CD14-positive monocyte (primary cell): Measurements from ENCODE around the gene UST. TPM values are rescaled to one million over a fixed set of nuclear protein-coding genes. Genes with fewer than 3 reads are reported as not detected.

Experiments
- DNase-seq, 3 donors: peaks; one replicate each; pipeline ENCODE4 v3.0.0-alpha.2; 2011 to 2022
- H2AFZ ChIP-seq: 2 replicates; pipeline ENCODE4 v1.6.0; 2012; ENCODE audit warnings: mild to moderate bottlenecking, low read depth, low read length, inconsistent platforms; ENCODE audit not compliant: insufficient read depth, poor library complexity, severe bottlenecking
- H3K27ac ChIP-seq, 2 donors: 1 replicate in 1 of 2; 2 replicates in 1 of 2; pipeline ENCODE4 v1.5.1; 2012 to 2013; ENCODE audit warnings: low read length in 2 of 2, control low read depth in 1 of 2, inconsistent platforms in 1 of 2, low read depth in 1 of 2, mild to moderate bottlenecking in 1 of 2
- H3K27me3 ChIP-seq, 2 donors: one replicate each; pipeline versions ENCODE4 v1.6.0 to v1.6.1; 2011 to 2013; ENCODE audit warnings: low read length in 2 of 2; ENCODE audit not compliant: control insufficient read depth in 2 of 2, insufficient read depth in 2 of 2
- H3K36me3 ChIP-seq, 2 donors: replicated peaks in 1 of 2; 1 replicate in 1 of 2; 2 replicates in 1 of 2; pipeline versions ENCODE4 v1.5.1 to v1.6.1; 2012 to 2013; ENCODE audit warnings: low read length in 2 of 2, control low read depth in 1 of 2, inconsistent platforms in 1 of 2, mild to moderate bottlenecking in 1 of 2; ENCODE audit not compliant: insufficient read depth in 2 of 2, control insufficient read depth in 1 of 2
- H3K4me1 ChIP-seq, 2 donors: 1 replicate in 1 of 2; 2 replicates in 1 of 2; pipeline versions ENCODE4 v1.5.1 to v1.6.1; 2012 to 2013; ENCODE audit warnings: low read length in 2 of 2, control low read depth in 1 of 2, inconsistent platforms in 1 of 2, mild to moderate bottlenecking in 1 of 2, moderate library complexity in 1 of 2; ENCODE audit not compliant: insufficient read depth in 2 of 2, control insufficient read depth in 1 of 2
- H3K4me2 ChIP-seq: replicated peaks from 2 replicates; pipeline ENCODE3; 2012; ENCODE audit warnings: low read length, moderate library complexity, mild to moderate bottlenecking; ENCODE audit not compliant: poor library complexity, severe bottlenecking; ENCODE audit errors: extremely low read depth
- H3K4me3 ChIP-seq, 3 experiments: fragments of 200-600 bp in 1 of 3; sonication (generic) in 1 of 3; replicated peaks in 1 of 3; 1 replicate in 2 of 3; 2 replicates in 1 of 3; pipeline ENCODE4 v1.5.1; 2011 to 2013; ENCODE audit warnings: low read length in 3 of 3, mild to moderate bottlenecking in 3 of 3, control low read depth in 2 of 3, low read depth in 2 of 3, inconsistent platforms in 1 of 3, moderate library complexity in 1 of 3
- H3K79me2 ChIP-seq: 2 replicates; pipeline ENCODE4 v1.6.0; 2012; ENCODE audit warnings: mild to moderate bottlenecking, control low read depth, inconsistent platforms, low read length, moderate library complexity; ENCODE audit not compliant: insufficient read depth
- H3K9ac ChIP-seq: 2 replicates; pipeline ENCODE4 v1.6.0; 2017; ENCODE audit warnings: low read length, mild to moderate bottlenecking; ENCODE audit not compliant: insufficient read depth, poor library complexity, severe bottlenecking
- H3K9me3 ChIP-seq, 2 donors: replicated peaks in 1 of 2; 1 replicate in 1 of 2; 2 replicates in 1 of 2; pipeline versions ENCODE4 v1.5.1 to v1.6.1; 2012 to 2013; ENCODE audit warnings: low read length in 2 of 2, control low read depth in 1 of 2; ENCODE audit not compliant: control insufficient read depth in 1 of 2, insufficient read depth in 1 of 2
- H4K20me1 ChIP-seq: 2 replicates; pipeline ENCODE4 v1.6.0; 2012; ENCODE audit warnings: mild to moderate bottlenecking, low read length, control low read depth, moderate library complexity; ENCODE audit not compliant: insufficient read depth
- H3K27ac Mint-ChIP-seq, 7 donors: one replicate each; pipeline ENCODE4 v1.8.0; 2020; ENCODE audit warnings: mild to moderate bottlenecking in 7 of 7, mixed read lengths in 7 of 7, moderate library complexity in 6 of 7, inconsistent platforms in 2 of 7
- H3K27me3 Mint-ChIP-seq, 3 donors: one replicate each; pipeline ENCODE4 v1.8.0; 2021 to 2022; ENCODE audit warnings: low read depth in 3 of 3, mild to moderate bottlenecking in 3 of 3, mixed read lengths in 3 of 3, moderate library complexity in 3 of 3, inconsistent platforms in 1 of 3
- H3K36me3 Mint-ChIP-seq, 2 donors: one replicate each; pipeline ENCODE4 v1.8.0; 2020; ENCODE audit warnings: mixed read lengths in 2 of 2, inconsistent platforms in 1 of 2, mild to moderate bottlenecking in 1 of 2
- H3K4me1 Mint-ChIP-seq: one replicate; pipeline ENCODE4 v1.8.0; 2020; ENCODE audit warnings: mild to moderate bottlenecking, mixed read lengths
- H3K4me3 Mint-ChIP-seq, 2 donors: one replicate each; pipeline ENCODE4 v1.8.0; 2020; ENCODE audit warnings: mild to moderate bottlenecking in 2 of 2, mixed read lengths in 2 of 2, moderate library complexity in 1 of 2
- H3K9me3 Mint-ChIP-seq, 7 donors: one replicate each; pipeline ENCODE4 v1.8.0; 2020 to 2022; ENCODE audit warnings: mixed read lengths in 7 of 7, mild to moderate bottlenecking in 6 of 7, moderate library complexity in 6 of 7, inconsistent platforms in 2 of 7
- CTCF ChIP-seq: fragments of 200-600 bp; IDR thresholded peaks from one replicate; pipeline ENCODE4 v1.8.0; 2022; ENCODE audit warnings: antibody characterized with exemption, mild to moderate bottlenecking
- WGBS: methylation state at CpG from one replicate; pipeline ENCODE4 v1.1.5; 2013; ENCODE audit warnings: missing lambda C conversion rate; ENCODE audit not compliant: insufficient coverage; 5-methylcytosine and 5-hydroxymethylcytosine counted together
- intact Hi-C, 2 donors: fragments of 100-400 bp; cut with micrococcal nuclease; formaldehyde crosslinking; loops; one replicate each; pipeline versions ENCODE4 v1.15.0 to v1.15.1; 2023
- polyA plus RNA-seq, 3 donors: library from polyadenylated mRNA; depleted of rRNA in 1 of 3; unstranded in 2 of 3; stranded (reverse) in 1 of 3; fragments of 300-500 nt in 2 of 3; fragments of >200 nt in 1 of 3; fragmentation: Illumina TruSeq in 2 of 3; gene quantifications; 1 replicate in 2 of 3; 2 replicates in 1 of 3; pipeline ENCODE4 v1.2.3, GENCODE V29; 2012 to 2021

The UST gene
- polyA plus RNA-seq, 3 donors, result 0.33 to 0.53 (median 0.48) TPM

GRCh38 chr6:149090937-149091336 is 344.1 kb downstream of the UST start:
- peaks cover 0 to 4% (median 1%) of the 10 kb centered on the region in 3 donors for H3K27me3 Mint-ChIP-seq
- Histone ChIP-seq H3K27ac (no peak overlapping the region), H3K4me2 (no peak overlapping the region), H3K79me2 (no peaks in the 10 kb centered on the region), H3K4me1 (peaks cover 3 to 4% of the 10 kb centered on the region in 2 donors), H3K36me3 (no peaks in the 10 kb centered on the region), H3K9ac (no peak overlapping the region), H3K27me3 (no peaks in the 10 kb centered on the region), H4K20me1 (no peaks in the 10 kb centered on the region), H3K4me3 (no peak overlapping the region), H3K9me3 (no peaks in the 10 kb centered on the region), H2AFZ (no peak overlapping the region)
- H3K4me1 Mint-ChIP-seq, result peaks cover 12% of the 10 kb centered on the region
- DNase-seq, result no peak
- no peak overlapping the region for H3K4me3 Mint-ChIP-seq
- intact Hi-C loops, result no loop called here
- H3K9me3 Mint-ChIP-seq, result no peaks in the 10 kb centered on the region
- 83% methylated on average over 2 of the region's 4 CpGs for WGBS
- no peaks in the 10 kb centered on the region for H3K36me3 Mint-ChIP-seq
- TF ChIP-seq CTCF, result no peak
- H3K27ac Mint-ChIP-seq, result no peak overlapping the region

GRCh38 chr6:149093643-149094042 is 346.8 kb downstream of the UST start:
- H3K27me3 ChIP-seq, result no peaks in the 10 kb centered on the region
- H2AFZ ChIP-seq, result no peak overlapping the region
- peaks cover 3 to 4% of the 10 kb centered on the region in 2 donors for H3K4me1 ChIP-seq
- H3K4me2 ChIP-seq, result no peak overlapping the region
- Mint-ChIP-seq H3K4me1 (peaks cover 12% of the 10 kb centered on the region), H3K36me3 (no peaks in the 10 kb centered on the region), H3K27me3 (peaks cover 0 to 1% (median 0%) of the 10 kb centered on the region in 3 donors), H3K4me3 (no peak overlapping the region), H3K9me3 (peaks cover 5 to 16% (median 11%) of the 10 kb centered on the region in 7 donors), H3K27ac (no peak overlapping the region)
- DNase-seq, result no peak
- H3K9ac ChIP-seq, result no peak overlapping the region
- TF ChIP-seq CTCF, result no peak
- H3K79me2 ChIP-seq, result no peaks in the 10 kb centered on the region
- no peaks in the 10 kb centered on the region for H3K36me3 ChIP-seq
- 95% methylated on average over 3 of the region's 3 CpGs for WGBS
- peaks cover 5 to 8% of the 10 kb centered on the region in 2 donors for H3K9me3 ChIP-seq
- no peak overlapping the region for H3K4me3 ChIP-seq
- H3K27ac ChIP-seq, result no peak overlapping the region
- intact Hi-C loops, result no loop called here
- H4K20me1 ChIP-seq, result no peaks in the 10 kb centered on the region
